ENCODE data around the gene PLOD3.

DNA sequence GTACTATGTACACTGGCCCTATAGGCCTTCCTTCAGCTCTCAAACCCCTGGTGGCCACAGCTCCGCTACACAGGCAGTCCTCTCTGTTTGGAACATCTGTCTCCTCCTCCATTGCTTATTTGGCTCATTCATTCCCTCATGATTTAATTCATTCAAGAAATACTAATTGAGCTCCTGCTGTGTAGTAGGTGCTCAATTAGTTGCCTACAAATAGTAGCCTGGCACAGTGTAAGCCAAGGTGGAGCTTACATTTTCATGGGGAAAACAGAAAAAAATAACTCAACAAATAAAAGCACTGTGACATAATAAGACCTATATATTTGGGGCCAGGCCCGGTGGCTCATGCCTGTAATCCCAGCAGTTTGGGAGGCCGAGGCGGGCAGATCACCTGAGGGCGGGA is 30.9 kb upstream of the PLOD3 start:
- no peak for TF ChIP-seq BACH1 (IDR thresholded peaks at IDR 0.05; ENCODE audit: low read length)
- TF ChIP-seq MAX (IDR thresholded peaks at IDR 0.05), result no peak
- no peak for TF ChIP-seq POLR2AphosphoS5 (IDR thresholded peaks at IDR 0.05; ENCODE audit: low read depth, low read length)
- TF ChIP-seq, protein P1, sequence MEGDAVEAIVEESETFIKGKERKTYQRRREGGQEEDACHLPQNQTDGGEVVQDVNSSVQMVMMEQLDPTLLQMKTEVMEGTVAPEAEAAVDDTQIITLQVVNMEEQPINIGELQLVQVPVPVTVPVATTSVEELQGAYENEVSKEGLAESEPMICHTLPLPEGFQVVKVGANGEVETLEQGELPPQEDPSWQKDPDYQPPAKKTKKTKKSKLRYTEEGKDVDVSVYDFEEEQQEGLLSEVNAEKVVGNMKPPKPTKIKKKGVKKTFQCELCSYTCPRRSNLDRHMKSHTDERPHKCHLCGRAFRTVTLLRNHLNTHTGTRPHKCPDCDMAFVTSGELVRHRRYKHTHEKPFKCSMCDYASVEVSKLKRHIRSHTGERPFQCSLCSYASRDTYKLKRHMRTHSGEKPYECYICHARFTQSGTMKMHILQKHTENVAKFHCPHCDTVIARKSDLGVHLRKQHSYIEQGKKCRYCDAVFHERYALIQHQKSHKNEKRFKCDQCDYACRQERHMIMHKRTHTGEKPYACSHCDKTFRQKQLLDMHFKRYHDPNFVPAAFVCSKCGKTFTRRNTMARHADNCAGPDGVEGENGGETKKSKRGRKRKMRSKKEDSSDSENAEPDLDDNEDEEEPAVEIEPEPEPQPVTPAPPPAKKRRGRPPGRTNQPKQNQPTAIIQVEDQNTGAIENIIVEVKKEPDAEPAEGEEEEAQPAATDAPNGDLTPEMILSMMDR (IDR thresholded peaks at IDR 0.05; ENCODE audit: control extremely low read depth in 1 of 3, insufficient read depth in 1 of 3, low read depth in 1 of 3, low read length in 3 of 3), result peak in 1 of 3 experiments; percentile 32; a peak in 1 of 4 replicates
- no peak for TF ChIP-seq TAF1 (IDR thresholded peaks at IDR 0.05; ENCODE audit: low read depth, low read length)
- TF ChIP-seq ASH2L (IDR thresholded peaks at IDR 0.05; ENCODE audit: low read length), result no peak
- TF ChIP-seq, protein P2, sequence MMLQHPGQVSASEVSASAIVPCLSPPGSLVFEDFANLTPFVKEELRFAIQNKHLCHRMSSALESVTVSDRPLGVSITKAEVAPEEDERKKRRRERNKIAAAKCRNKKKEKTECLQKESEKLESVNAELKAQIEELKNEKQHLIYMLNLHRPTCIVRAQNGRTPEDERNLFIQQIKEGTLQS (IDR thresholded peaks at IDR 0.05; ENCODE audit: insufficient read depth, low read depth, low read length), result no peak
- TF ChIP-seq EP300 (IDR thresholded peaks at IDR 0.05; ENCODE audit: borderline replicate concordance in 1 of 2, low read depth in 2 of 2, low read length in 2 of 2), result no peak
- TF ChIP-seq RAD21 (IDR thresholded peaks at IDR 0.05 in 1 of 2, conservative IDR thresholded peaks at IDR 0.05 in 1 of 2; ENCODE audit: low read depth in 2 of 2, low read length in 2 of 2), result no peak
- no peak for TF ChIP-seq GTF2F1 (IDR thresholded peaks at IDR 0.05; ENCODE audit: borderline replicate concordance, low read depth, low read length)
- no peak for TF ChIP-seq HDAC2 (IDR thresholded peaks at IDR 0.05; ENCODE audit: borderline replicate concordance in 1 of 2, low read depth in 2 of 2, low read length in 2 of 2)
- no peak for TF ChIP-seq SUZ12 (IDR thresholded peaks at IDR 0.05; ENCODE audit: low read length)
- TF ChIP-seq HDAC6 (IDR thresholded peaks at IDR 0.05; ENCODE audit: low read depth, low read length), result no peak
- no peak for TF ChIP-seq NANOG (IDR thresholded peaks at IDR 0.05; ENCODE audit: insufficient read depth, low read depth, low read length, poor library complexity, severe bottlenecking)
